Stimulated activated CD4-positive, alpha-beta T cell treated with anti-CD3 and anti-CD28 coated beads, Interleukin-4, amount 100 ng/mL, for 4 hours (primary cell): Measurements from ENCODE around the gene ZNF692.
A peak's percentile ranks its signal among the peaks of the same experiment; 100 is the strongest.
"Not testable (repeated sequence)": the region's sequence is repeated elsewhere in the genome, so short reads cannot be mapped to it uniquely, and the experiment has no call there.

Experiments used
- DNase-seq, 2 experiments: peaks; one replicate each; pipeline ENCODE4 v3.0.0-alpha.2; 2020

ZNF692 gene

DNA sequence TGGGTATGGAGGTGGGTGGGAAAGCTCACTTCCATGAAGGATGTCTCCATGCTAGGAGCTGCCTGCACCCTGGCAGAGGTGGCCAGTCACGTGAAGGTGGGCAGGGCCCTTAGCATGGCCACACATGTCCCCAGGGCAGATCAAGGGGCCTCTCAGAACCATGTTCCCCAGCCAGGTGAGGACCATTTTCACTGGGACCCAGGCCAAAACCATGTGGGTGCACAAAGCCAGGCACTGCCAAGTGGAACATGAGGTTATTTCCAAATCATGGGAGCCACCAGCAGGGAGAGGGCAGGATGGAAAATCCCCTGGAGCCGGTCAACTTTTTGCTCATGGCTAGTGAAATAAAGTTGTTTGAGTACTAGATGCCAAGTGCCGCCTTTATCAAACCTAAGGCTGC, 9.7 kb downstream of the ZNF692 start:
- DNase-seq, result no peak

DNA sequence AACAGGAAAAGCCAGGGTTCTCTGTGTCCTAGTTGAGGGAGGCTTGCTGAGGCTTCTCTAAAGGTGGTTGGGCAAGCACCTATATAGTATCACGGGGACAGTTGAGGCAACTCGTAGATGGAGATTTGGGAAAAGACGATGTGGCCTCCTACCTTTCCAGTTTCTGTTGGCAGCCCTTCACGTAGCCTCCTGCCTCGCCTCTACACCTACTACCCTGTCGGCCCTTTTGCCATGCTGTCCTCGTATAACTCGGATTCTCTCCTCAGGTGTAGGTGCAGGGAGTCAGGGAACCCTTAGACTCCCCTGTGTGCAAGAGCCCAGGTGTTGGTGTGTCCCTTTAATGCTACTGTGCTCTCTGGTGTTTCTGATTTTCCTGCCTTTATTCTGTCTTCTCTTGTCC, 10.3 kb downstream of the ZNF692 start:
- no peak for DNase-seq

- no peak for DNase-seq
These were observed 10.8 kb downstream of the ZNF692 start for GRCh38 chr1:248847956-248848561.

DNA sequence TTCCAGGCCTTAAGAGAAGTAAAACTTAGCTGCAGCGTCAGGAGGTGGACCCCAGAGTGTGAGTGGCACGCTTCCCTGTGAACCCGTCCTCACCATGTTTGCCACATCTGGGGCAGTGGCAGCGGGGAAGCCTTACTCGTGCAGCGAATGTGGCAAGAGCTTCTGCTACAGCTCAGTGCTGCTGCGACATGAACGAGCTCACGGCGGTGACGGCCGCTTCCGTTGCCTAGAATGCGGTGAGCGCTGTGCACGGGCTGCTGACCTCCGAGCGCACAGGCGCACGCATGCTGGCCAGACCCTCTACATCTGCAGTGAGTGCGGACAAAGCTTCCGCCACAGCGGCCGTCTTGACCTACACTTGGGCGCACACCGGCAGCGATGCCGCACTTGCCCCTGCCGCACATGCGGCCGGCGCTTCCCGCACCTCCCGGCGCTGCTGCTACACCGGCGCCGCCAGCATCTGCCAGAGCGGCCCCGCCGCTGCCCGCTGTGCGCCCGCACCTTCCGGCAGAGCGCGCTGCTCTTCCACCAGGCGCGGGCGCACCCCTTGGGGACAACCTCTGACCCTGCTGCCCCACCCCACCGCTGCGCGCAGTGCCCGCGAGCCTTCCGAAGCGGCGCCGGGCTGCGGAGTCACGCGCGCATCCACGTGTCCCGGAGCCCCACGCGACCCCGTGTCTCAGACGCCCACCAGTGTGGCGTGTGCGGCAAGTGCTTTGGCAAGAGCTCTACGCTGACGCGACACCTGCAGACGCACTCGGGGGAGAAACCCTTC, 11.5 kb downstream of the ZNF692 start:
- DNase-seq, result no peak

GRCh38 chr1:248844526-248844925, 14.4 kb downstream of the ZNF692 start:
- DNase-seq, result no peak

- DNase-seq, result no peak
These were observed 15.2 kb downstream of the ZNF692 start for GRCh38 chr1:248843687-248844086.

GRCh38 chr1:248842781-248843331, 16.0 kb downstream of the ZNF692 start:
- no peak for DNase-seq

DNA sequence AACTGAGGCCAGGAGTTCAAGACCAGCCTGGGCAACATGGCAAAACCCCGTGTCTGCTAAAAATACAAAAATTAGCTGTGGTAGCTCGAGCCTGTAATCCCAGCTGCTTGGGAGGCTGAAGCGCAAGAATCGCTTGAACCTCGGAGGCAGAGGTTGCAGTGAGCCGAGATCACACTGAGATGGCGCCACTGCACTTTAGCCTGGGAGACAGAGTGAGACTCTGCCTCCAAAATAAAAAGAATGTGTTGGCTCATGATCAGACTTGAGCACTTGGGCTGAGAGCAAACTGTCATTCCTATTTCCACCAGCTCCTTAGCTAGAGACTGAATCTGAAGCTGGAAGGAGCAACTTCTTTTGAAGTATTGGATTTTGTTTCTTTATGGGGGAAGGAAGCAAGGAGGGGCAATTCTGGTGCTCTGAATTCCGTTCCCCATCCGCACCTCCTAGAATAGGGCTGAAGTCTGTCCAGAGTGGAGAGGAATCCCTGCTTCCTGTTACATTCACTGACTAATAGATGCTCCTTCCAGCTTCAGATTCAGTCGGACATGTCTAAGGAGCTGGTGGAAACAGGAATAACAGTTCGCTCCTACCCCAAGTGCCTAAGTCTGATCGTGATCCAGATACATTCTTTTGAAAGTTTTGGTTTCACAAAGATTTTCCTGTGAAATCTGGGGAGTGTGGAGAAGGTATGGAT, 17.0 kb downstream of the ZNF692 start:
- no peak for DNase-seq

DNA sequence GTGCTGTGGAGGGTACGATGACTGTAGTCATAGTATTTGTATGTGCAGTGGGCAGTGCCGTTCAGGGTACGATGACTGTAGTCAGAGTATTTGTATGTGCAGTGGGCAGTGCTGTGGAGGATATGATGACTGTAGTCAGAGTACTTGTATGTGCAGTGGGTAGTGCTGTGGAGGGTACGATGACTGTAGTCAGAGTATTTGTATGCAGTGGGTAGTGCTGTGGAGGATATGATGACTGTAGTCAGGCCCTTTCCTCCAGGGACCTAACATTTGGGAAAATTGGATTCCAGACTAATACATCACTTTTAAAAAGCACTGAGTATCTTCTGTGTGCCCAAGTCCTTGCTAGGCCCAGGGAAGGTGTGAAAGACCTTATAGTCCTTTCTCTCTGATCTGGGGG, 17.9 kb downstream of the ZNF692 start:
- no peak for DNase-seq

DNA sequence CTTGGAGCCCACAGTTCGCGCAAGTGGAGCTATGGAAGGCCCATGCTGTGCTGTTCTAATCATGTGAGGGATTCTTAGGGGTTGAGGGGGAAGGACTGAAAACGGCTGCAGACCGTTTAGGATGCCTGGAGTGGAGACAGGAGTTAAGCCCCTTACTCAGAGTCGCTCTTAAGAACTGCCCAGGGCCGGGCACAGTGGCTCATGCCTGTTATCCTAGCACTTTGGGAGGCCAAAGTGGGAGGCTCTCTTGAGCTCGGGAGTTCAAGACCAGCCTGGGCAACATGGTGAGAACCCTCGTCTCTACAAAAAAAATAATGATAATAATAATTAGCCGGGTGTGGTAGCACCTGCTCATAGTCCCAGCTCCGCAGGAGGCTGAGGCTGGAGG, 19.7 kb downstream of the ZNF692 start:
- DNase-seq, result no peak

GRCh38 chr1:248838357-248839167, 20.3 kb downstream of the ZNF692 start:
- peak; percentile 82 to 86 for DNase-seq

- peak; percentile 90 to 93 for DNase-seq
These were observed 21.0 kb downstream of the ZNF692 start, which contains the start of gene ZNF672 for GRCh38 chr1:248837781-248838356. ZNF672 (plus strand) TSS chr1:248838224; CDS start chr1:248847275, 9,051 bp downstream.

DNA sequence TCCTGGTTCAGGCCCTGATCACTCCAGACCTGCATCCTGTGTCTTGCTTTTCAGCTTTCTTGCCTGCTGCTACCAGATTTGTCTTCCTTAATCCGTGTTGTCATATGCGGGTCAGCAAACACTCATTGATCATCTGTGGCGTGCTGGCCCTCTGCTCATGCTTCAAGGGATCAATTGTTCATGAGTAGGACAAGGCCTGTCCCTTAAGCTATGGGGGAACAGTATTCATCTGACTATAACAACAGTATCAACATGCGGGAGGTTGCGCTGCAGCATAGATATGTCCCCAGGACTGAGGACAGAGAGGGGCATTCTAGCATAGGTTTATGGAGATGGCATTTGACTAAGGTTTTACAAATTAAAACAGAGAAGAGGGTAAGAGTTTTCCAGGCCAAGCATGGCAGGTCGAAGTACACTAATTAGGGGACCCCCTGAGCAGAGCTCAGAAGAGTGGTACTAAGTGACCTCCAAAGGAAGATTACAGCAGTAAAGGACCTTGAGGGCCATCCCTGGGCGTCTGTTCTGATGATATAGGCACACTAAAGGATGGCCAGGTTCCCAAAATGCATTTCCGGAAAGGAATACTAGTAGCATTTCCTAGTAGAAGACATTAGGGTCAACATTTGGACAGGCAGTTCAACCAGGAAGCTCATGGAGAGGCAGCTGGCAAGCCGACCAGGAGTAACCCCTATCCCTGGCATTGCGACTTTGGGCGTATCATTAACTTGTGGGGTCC, 21.7 kb downstream of the ZNF692 start:
- DNase-seq, result no peak

DNA sequence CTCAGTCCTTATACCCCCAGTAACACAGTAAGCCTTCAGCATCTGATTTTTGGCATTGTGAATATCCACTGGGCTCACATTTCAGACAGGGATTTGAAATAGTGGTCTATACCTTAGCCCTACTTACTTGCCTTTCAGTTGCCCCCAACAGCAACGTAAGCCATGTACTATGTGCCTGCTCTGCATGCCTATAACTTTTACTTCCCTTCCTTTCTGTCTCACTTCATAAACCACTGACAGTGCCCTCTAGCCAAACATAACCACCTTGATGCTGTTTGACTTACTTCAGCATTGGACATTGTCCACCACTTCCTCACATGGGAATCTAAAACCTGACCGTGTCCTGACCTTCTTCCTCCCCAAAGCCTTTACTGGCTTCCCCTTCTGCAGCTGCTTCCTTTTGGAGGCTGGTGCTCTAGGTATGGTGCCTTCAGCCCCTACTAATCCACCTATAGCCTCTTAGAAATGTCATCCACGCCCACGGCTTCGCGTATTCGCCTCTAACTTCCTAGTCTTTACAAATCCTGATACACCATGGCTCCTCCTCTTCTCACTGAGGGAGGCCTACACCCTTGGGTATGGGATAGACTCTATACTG, 24.4 kb downstream of the ZNF692 start:
- no peak for DNase-seq

GRCh38 chr1:248831842-248832241, 27.0 kb downstream of the ZNF692 start:
- no peak for DNase-seq

DNA sequence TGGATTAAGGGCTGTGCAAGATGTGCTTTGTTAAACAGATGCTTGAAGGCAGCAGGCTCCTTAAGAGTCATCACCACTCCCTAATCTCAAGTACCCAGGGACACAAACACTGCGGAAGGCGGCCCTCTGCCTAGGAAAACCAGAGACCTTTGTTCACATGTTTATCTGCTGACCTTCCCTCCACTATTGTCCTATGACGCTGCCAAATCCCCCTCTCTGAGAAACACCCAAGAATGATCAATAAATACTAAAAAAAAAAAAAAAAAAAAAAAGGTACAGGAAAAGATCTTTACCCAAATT, 28.2 kb downstream of the ZNF692 start:
- DNase-seq, result not testable (repeated sequence)

DNA sequence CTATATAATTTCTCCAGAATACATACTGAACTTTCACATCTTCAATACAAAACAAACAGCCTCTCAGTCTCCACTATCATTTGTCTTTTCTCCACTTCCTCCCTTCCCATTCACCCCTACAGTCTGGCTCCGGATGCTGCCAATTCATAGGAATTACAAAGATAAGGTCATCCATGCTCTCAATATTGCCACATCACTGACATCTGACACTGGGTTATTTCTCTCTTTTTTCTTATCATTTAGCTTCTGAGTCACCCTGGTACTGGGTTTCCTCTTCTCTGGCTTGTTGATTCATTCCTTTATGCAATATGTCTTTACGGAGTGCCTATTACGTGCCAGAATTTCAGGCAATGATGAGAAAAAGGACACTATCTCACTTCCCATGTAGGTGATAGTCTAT, 30.0 kb downstream of the ZNF692 start:
- DNase-seq, result no peak

DNA sequence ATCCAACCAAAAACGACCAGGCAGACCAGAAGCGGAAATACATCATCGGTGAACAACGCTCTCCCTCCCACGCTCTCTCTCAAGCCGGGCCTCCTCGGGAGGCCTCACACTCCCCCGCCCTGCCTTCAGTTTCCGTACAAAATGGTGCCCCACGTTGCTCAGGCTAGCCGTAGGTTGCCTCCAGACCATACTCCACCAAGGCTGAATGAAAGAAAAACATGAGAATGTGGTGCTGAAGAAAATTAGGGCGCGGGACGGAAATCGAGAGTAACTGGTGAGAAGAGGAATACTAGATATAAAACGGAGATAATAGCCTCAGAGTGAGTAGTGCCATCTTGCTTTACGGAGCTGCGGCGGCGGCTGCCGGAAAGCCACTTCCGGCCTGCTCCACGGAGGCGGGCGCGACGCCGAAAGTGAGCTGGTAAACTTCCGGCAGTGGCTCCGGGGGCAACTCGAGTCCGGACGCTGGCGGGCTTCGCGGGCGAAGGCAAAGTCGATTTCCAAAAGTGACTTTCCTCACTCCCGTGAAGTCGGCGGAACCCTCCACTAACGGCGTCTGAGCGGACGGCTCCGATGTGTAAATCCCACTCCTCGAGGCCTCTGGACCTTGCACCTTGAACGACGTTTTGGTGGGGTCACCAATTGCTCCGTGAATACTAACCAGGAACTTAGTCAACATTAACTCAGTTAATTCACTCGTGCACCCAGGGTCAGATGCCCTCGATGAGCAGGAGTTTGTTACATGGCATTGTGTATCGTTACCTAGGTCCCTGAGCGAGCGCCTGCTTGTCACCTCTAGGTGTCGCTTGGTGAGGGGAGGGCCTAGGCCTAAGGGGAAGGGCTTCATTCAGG, 32.8 kb downstream of the ZNF692 start, which contains the start of gene SH3BP5L:
Gene SH3BP5L, minus strand, starts transcription at position 7 of the 852 bp plus-strand sequence. CDS start 980 bp downstream, outside the sequence.
- DNase-seq, result peak; percentile 80 to 92

DNA sequence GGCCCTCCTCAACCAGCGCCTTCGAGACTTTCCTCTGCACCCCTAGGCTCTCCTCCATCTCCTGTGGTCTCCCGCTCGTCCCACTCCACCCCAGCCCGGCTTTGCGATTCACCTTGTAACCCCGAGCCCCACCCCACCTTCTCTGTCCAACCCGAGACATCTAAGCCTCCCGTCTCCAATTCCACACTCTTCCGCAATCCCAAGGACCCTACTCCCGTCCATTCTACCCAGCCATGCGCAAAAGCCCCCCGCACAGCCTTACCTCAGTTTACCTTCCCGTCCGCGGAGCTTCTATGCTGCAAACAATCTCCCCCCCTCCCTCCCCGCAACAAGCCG, 33.3 kb downstream of the ZNF692 start:
- no peak for DNase-seq

DNA sequence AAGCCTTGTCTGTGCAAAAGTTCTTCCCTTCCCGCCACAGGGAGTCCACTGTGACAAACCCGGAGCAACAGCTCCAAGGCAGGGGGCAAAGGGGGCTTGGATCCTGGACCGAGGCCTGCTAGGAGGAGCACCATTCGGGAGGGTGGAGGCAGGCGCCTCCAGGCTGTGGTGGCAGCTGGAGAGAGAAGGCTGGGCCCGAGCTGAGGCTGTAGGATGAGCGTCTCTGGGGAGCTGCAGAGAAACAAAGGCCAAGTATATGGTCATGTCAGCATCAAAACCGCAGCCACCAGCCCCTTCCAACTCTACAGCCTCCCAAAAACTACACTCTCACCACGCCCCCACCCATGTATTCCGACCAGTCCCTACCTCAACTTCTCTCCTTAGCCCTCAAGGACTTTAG, 33.7 kb downstream of the ZNF692 start:
- DNase-seq, result no peak
